OCI-LY1 (cell line): ENCODE results near the gene SPSB4.
"Not testable (repeated sequence)": the region's sequence is repeated elsewhere in the genome, so short reads cannot be mapped to it uniquely, and the experiment has no call there.

ENCODE experiments used
- H2AFZ ChIP-seq: fragments of 200-600 bp; sonication (generic), shearing (Covaris generic); 2 replicates; pipeline ENCODE4 v1.6.0; 2014; ENCODE audit warnings: antibody characterized with exemption, mild to moderate bottlenecking, low read length
- H3F3A ChIP-seq: fragments of 200-600 bp; sonication (generic), shearing (Covaris generic); 2 replicates; pipeline ENCODE4 v1.6.0; 2014; ENCODE audit warnings: mild to moderate bottlenecking, antibody characterized with exemption, low read length, moderate library complexity; ENCODE audit not compliant: insufficient read depth
- H3K27ac ChIP-seq: fragments of 200-600 bp; sonication (generic); 2 replicates; pipeline ENCODE4 v1.5.1; 2014; ENCODE audit warnings: low read length, mixed run types, mild to moderate bottlenecking, low read depth; ENCODE audit not compliant: poor library complexity, severe bottlenecking
- H3K27me3 ChIP-seq: fragments of 200-600 bp; sonication (generic); 2 replicates; pipeline ENCODE4 v1.6.0; 2014; ENCODE audit warnings: antibody characterized with exemption, mild to moderate bottlenecking, low read length, moderate library complexity; ENCODE audit not compliant: insufficient read depth
- H3K36me3 ChIP-seq: fragments of 200-600 bp; sonication (generic); 2 replicates; pipeline ENCODE4 v1.6.1; 2014; ENCODE audit warnings: mild to moderate bottlenecking, antibody characterized with exemption, low read length, moderate library complexity, mixed read lengths; ENCODE audit not compliant: insufficient read depth
- H3K4me1 ChIP-seq: fragments of 200-600 bp; sonication (generic); 2 replicates; pipeline ENCODE4 v1.5.1; 2014; ENCODE audit warnings: mild to moderate bottlenecking, low read length, moderate library complexity; ENCODE audit not compliant: insufficient read depth, severe bottlenecking
- H3K4me2 ChIP-seq: fragments of 200-600 bp; sonication (generic), shearing (Covaris generic); 2 replicates; pipeline ENCODE4 v1.6.1; 2014; ENCODE audit warnings: low read length
- H3K4me3 ChIP-seq: fragments of 200-600 bp; sonication (generic); 2 replicates; pipeline ENCODE4 v1.5.1; 2014; ENCODE audit warnings: low read length, low read depth, mild to moderate bottlenecking, mixed read lengths; ENCODE audit not compliant: poor library complexity, severe bottlenecking
- H3K79me2 ChIP-seq: fragments of 200-600 bp; shearing (Covaris generic); 2 replicates; pipeline ENCODE4 v1.6.1; 2016; ENCODE audit warnings: mixed run types, low read length, mixed read lengths; ENCODE audit not compliant: insufficient read depth
- H3K9ac ChIP-seq: fragments of 200-600 bp; sonication (generic), shearing (Covaris generic); 2 replicates; pipeline ENCODE4 v1.6.1; 2014; ENCODE audit warnings: mild to moderate bottlenecking, low read length, mixed read lengths
- H3K9me2 ChIP-seq: fragments of 200-600 bp; sonication (generic), shearing (Covaris generic); 2 replicates; pipeline ENCODE4 v1.6.1; 2014; ENCODE audit warnings: low read depth, mild to moderate bottlenecking, low read length, mixed read lengths
- H3K9me3 ChIP-seq: fragments of 200-600 bp; shearing (Covaris generic); 2 replicates; pipeline ENCODE4 v1.6.1; 2014; ENCODE audit warnings: low read length, mixed read lengths
- H4K20me1 ChIP-seq: fragments of 200-600 bp; sonication (generic), shearing (Covaris generic); 2 replicates; pipeline ENCODE4 v1.6.0; 2016; ENCODE audit warnings: mild to moderate bottlenecking, low read length; ENCODE audit not compliant: insufficient read depth
- EZH2 ChIP-seq: fragments of 200-600 bp; sonication (generic), shearing (Covaris generic); IDR thresholded peaks from 2 replicates; pipeline ENCODE4 v1.8.0; 2017; ENCODE audit warnings: borderline replicate concordance, mixed run types, mild to moderate bottlenecking, antibody characterized with exemption, low read length, moderate library complexity, mixed read lengths
- TF ChIP-seq, protein P1 (sequence below): fragments of 200-600 bp; sonication (generic), shearing (Covaris generic); IDR thresholded peaks from 2 replicates; pipeline ENCODE4 v1.5.1; 2017; ENCODE audit warnings: mild to moderate bottlenecking, antibody characterized with exemption, low read length, moderate library complexity, mixed read lengths

The SPSB4 gene

DNA sequence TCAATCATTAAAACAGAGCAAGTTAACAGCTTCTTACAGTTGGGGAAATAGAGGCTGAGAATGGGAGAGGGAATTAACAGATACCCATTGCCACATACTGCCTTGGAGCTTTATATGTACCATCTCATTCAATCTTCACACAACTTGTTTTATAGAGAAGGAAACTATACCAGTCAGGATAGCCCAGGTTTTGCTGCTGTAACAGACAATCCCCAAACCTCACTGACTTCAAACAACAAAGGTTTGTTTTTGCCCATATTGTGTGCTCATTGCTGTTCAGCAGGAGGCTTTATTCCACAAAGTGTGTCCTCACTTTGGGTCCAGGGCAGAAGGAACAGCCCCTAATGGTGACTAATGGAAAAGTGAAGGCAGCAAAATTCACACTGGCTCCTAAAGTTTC lies 59.2 kb downstream of the SPSB4 start:
- no peaks in the 10 kb centered on the region for H3K36me3 ChIP-seq
- peaks cover 13% of the 10 kb centered on the region; the same call in 1 of the 2 replicates for H3K27me3 ChIP-seq
- no peak overlapping the region for H3K9ac ChIP-seq
- H3K9me2 ChIP-seq = no peaks in the 10 kb centered on the region
- no peak overlapping the region for H3K27ac ChIP-seq
- TF ChIP-seq, protein P1, sequence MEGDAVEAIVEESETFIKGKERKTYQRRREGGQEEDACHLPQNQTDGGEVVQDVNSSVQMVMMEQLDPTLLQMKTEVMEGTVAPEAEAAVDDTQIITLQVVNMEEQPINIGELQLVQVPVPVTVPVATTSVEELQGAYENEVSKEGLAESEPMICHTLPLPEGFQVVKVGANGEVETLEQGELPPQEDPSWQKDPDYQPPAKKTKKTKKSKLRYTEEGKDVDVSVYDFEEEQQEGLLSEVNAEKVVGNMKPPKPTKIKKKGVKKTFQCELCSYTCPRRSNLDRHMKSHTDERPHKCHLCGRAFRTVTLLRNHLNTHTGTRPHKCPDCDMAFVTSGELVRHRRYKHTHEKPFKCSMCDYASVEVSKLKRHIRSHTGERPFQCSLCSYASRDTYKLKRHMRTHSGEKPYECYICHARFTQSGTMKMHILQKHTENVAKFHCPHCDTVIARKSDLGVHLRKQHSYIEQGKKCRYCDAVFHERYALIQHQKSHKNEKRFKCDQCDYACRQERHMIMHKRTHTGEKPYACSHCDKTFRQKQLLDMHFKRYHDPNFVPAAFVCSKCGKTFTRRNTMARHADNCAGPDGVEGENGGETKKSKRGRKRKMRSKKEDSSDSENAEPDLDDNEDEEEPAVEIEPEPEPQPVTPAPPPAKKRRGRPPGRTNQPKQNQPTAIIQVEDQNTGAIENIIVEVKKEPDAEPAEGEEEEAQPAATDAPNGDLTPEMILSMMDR = no peak
- no peak for TF ChIP-seq EZH2
- no peaks in the 10 kb centered on the region for H3K9me3 ChIP-seq
- H3K4me2 ChIP-seq = no peak overlapping the region
- H3K79me2 ChIP-seq = no peaks in the 10 kb centered on the region
- no peak overlapping the region for H3K4me3 ChIP-seq
- H4K20me1 ChIP-seq = no peaks in the 10 kb centered on the region
- H3F3A ChIP-seq = no peaks in the 10 kb centered on the region
- no peak overlapping the region for H2AFZ ChIP-seq
- no peaks in the 10 kb centered on the region for H3K4me1 ChIP-seq

DNA sequence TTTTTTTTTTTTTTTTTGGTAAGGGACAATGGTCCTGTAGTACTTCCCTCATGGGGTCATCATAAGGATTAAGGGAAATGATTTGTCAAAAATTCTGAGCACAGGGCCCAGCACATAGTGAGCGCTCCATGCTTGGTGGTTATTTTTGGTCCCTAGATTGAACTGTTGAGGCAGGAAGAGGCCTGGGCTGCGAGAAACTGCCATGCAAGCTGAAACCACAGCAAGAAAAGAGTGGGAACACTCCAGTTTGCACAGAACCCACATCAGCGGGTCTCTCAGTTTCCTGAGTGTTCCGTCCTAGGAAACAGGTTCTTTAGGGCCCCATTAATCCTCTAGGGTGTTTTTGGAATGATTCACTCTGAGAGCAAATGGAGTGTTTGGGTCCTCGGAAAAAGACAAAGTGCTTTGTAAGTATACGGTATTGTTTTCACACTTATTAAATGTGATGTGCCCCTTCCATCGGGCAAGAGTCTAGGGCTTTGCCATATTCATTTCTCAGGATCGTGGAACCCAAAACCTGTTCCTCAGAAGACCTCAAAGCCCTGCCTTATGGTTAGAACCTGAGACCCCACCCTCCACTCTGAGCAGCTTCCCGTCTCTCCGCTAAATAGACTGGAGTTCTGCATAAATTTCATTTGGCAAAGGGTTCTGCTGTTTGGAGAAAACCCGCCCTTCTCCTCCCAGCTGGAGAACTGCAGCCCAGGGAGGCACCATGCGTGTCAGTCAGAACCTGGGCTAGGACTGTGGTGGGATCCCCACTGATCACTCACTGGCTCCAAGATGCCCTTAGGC lies 60.4 kb downstream of the SPSB4 start:
- Histone ChIP-seq H3K36me3 (no peaks in the 10 kb centered on the region), H3K4me2 (no peak overlapping the region), H3K4me3 (no peak overlapping the region), H3K27ac (no peak overlapping the region), H3F3A (no peaks in the 10 kb centered on the region), H4K20me1 (no peaks in the 10 kb centered on the region), H3K9me2 (no peaks in the 10 kb centered on the region), H3K79me2 (no peaks in the 10 kb centered on the region), H2AFZ (no peak overlapping the region), H3K9ac (no peak overlapping the region), H3K4me1 (no peaks in the 10 kb centered on the region), H3K27me3 (peaks cover 13% of the 10 kb centered on the region; the same call in 1 of the 2 replicates), H3K9me3 (no peaks in the 10 kb centered on the region)
- TF ChIP-seq, protein P1 = no peak
- no peak for TF ChIP-seq EZH2

- Histone ChIP-seq H3K4me2 (no peak overlapping the region), H3K4me1 (no peaks in the 10 kb centered on the region), H3K79me2 (no peaks in the 10 kb centered on the region), H3K9me3 (no peaks in the 10 kb centered on the region), H3K27me3 (peaks cover 13% of the 10 kb centered on the region; the same call in 1 of the 2 replicates), H3K9ac (no peak overlapping the region), H2AFZ (no peak overlapping the region), H3F3A (no peaks in the 10 kb centered on the region), H3K36me3 (no peaks in the 10 kb centered on the region), H3K4me3 (no peak overlapping the region), H3K27ac (no peak overlapping the region), H4K20me1 (no peaks in the 10 kb centered on the region), H3K9me2 (no peaks in the 10 kb centered on the region)
- TF ChIP-seq EZH2 = no peak
- TF ChIP-seq, protein P1 = no peak
These were observed 61.6 kb downstream of the SPSB4 start for GRCh38 chr3:141112686-141113297.

- not testable (repeated sequence) for H3K36me3 ChIP-seq, H3K4me3 ChIP-seq, H2AFZ ChIP-seq, H4K20me1 ChIP-seq, H3F3A ChIP-seq, H3K9me3 ChIP-seq, H3K4me2 ChIP-seq, H3K79me2 ChIP-seq, H3K9me2 ChIP-seq, H3K4me1 ChIP-seq, H3K9ac ChIP-seq, H3K27ac ChIP-seq
- peaks cover 13% of the 10 kb centered on the region; the same call in 1 of the 2 replicates for H3K27me3 ChIP-seq
These were observed 62.5 kb downstream of the SPSB4 start for GRCh38 chr3:141113680-141114079.
